Spleen (tissue), 7 donors: ENCODE data around the gene NAA30.

ENCODE experiments used
- POLR2AphosphoS5 ChIP-seq, 3 donors: sonication (generic); formaldehyde crosslinking; IDR thresholded peaks; one replicate each; pipeline ENCODE4 v1.5.1; 2017; ENCODE audit warnings: antibody characterized with exemption in 3 of 3
- TF ChIP-seq, protein P1 (sequence below), 11 experiments: fragments of 200-600 bp in 7 of 11; fragments of 450-650 bp in 4 of 11; sonication (generic) in 4 of 11; IDR thresholded peaks in 8 of 11; conservative IDR thresholded peaks in 3 of 11; 1 replicate in 7 of 11; 2 replicates in 4 of 11; pipeline versions ENCODE4 v1.4.0 to v1.8.0; 2016 to 2021; ENCODE audit warnings: antibody characterized with exemption in 11 of 11, inconsistent platforms in 4 of 11, mild to moderate bottlenecking in 1 of 11
- donor health status: DM: no; HTN: no; CAD: no; lungs with moderate emphysema.
- donor health status: DM: no; HTN: no; CAD: no.
- donor health status: DM: no; HTN: no; CAD: no.

DNA sequence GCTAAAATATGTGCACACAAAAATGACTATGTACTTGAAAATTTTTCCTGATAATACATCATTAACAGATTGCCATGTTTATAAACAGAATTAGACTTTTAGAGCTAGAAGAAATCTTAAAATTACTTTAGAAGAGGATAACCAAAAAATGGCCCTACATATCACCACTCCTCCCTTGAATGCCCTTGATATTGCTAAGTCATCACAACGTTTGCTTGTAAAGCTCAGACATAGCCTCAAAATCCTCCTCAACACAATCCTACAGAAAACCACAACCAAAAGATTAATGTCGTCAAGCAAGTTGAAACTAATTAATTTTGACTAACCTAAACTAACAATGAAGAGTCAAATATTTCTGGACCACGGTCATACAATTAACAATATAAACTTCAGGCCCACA, 19.4 kb upstream of the NAA30 start:
- TF ChIP-seq, protein P1, sequence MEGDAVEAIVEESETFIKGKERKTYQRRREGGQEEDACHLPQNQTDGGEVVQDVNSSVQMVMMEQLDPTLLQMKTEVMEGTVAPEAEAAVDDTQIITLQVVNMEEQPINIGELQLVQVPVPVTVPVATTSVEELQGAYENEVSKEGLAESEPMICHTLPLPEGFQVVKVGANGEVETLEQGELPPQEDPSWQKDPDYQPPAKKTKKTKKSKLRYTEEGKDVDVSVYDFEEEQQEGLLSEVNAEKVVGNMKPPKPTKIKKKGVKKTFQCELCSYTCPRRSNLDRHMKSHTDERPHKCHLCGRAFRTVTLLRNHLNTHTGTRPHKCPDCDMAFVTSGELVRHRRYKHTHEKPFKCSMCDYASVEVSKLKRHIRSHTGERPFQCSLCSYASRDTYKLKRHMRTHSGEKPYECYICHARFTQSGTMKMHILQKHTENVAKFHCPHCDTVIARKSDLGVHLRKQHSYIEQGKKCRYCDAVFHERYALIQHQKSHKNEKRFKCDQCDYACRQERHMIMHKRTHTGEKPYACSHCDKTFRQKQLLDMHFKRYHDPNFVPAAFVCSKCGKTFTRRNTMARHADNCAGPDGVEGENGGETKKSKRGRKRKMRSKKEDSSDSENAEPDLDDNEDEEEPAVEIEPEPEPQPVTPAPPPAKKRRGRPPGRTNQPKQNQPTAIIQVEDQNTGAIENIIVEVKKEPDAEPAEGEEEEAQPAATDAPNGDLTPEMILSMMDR (IDR thresholded peaks at IDR 0.05 in 8 of 11, conservative IDR thresholded peaks at IDR 0.05 in 3 of 11), result no peak
- TF ChIP-seq POLR2AphosphoS5 (IDR thresholded peaks at IDR 0.05), result no peak
